Motor neuron (in vitro differentiated cells): Measurements from ENCODE around the gene TIMM22. TPM values are rescaled to one million over a fixed set of nuclear protein-coding genes. Genes with fewer than 3 reads are reported as not detected.
"Not testable (repeated sequence)": the region's sequence is repeated elsewhere in the genome, so short reads cannot be mapped to it uniquely, and the experiment has no call there.

Experiments
- ATAC-seq, 8 experiments: fragments of 200-7000 bp; cut with Tn5 transposase; replicated peaks in 6 of 8; 2 replicates each; pipeline ENCODE4 v1.8.0; 2021; ENCODE audit warnings: mild to moderate bottlenecking in 8 of 8, moderate library complexity in 8 of 8
- H3K27ac ChIP-seq, 2 donors: fragments of 250-450 bp; sonication (Bioruptor Pico); 2 replicates each; pipeline ENCODE4 v1.9.0; 2021; ENCODE audit warnings: antibody characterized with exemption in 2 of 2, mild to moderate bottlenecking in 2 of 2, moderate library complexity in 1 of 2
- H3K4me1 ChIP-seq, 2 donors: fragments of 250-450 bp; sonication (Bioruptor Pico); replicated peaks in 1 of 2; 2 replicates each; pipeline ENCODE4 v1.6.1; 2021; ENCODE audit warnings: antibody characterized with exemption in 2 of 2, mild to moderate bottlenecking in 2 of 2, moderate library complexity in 1 of 2
- H3K4me3 ChIP-seq, 5 donors: fragments of 250-450 bp; sonication (Bioruptor Pico); 2 replicates each; pipeline ENCODE4 v1.9.0; 2021; ENCODE audit warnings: antibody characterized with exemption in 5 of 5, mild to moderate bottlenecking in 5 of 5, moderate library complexity in 4 of 5
- WGBS, 10 experiments: fragments of 450-650 bp; shearing (Covaris generic); methylation state at CpG; one replicate each; pipeline ENCODE4 v1.0.0; 2022; 5-methylcytosine and 5-hydroxymethylcytosine counted together
- in situ Hi-C, 9 experiments: fragments of 400-800 bp; cut with MboI; loops; one replicate each; pipeline ENCODE4 v1.15.0; 2021; ENCODE audit warnings: low sequenced_read_pairs in 9 of 9, low pct_unique_long_range_greater_than_20kb in 2 of 9; ENCODE audit not compliant: unreplicated experiment in 9 of 9
- total RNA-seq, 8 experiments: library from RNA; unstranded; fragments of 300-600 nt; gene quantifications; 2 replicates each; pipeline versions ENCODE4 v1.2.3 to v1.2.4, GENCODE V29; 2022

TIMM22 gene
- total RNA-seq, 8 experiments from 2014 or later = 8.2 to 19.8 (median 14.2) TPM

DNA sequence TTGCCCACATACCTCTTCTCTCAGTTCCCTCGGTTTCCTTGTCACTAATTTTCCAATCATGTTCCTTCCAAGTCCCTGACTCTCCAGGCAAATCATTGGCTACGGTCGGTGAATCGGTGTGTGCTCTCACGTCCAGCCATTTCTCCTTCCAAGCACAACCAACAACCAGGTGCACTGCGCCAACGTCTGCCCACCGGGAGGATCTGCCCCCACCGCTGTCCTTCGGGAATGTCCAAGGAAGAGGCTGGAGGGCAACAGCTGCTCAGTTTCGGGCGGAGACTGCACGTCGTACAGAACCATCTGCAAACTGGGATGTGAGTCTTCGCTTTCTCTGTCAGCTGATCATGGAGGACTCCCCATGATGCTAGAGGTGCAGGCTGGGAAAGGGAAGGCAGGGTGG lies 9.0 kb upstream of the TIMM22 start:
- in situ Hi-C loops = loop anchor here in 8 of 9 experiments (10.0 to 25.0 kb wide), 2 partner anchors 193 to 201 kb away; partner anchors contain the start of genes GLOD4 (in 1 of the 8) and MRM3 (in 1 of the 8)
- H3K4me3 ChIP-seq = no peak overlapping the region
- no peak for ATAC-seq
- H3K27ac ChIP-seq = no peak overlapping the region
- 74 to 97% (median 87%) methylated on average over 4 to 9 of the region's 15 CpGs; no CpG with 5 or more reads in 6 of the 10 experiments for WGBS, 10 experiments
- no peaks in the 10 kb centered on the region for H3K4me1 ChIP-seq

DNA sequence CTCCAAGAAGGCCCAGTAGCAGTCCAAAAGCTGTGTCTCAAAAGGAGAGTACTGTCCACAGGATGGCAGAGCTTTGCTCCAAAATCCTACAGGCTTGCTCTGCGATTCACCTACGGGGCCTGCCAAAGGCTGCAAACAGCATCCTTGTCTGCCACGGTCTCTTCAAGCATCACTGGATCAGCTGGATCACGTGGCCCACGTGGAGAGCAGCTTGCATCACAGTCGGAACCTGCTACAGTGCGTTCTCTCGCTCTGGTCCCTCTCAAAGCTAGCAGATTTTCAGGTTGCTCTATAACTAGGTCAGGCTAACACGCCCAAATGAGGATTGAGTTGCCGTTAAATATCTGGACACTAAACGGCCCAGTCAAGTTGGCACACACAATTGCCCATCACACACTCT lies 8.4 kb upstream of the TIMM22 start:
- H3K4me1 ChIP-seq = no peaks in the 10 kb centered on the region
- no peak for ATAC-seq
- 20 to 96% (median 86%) methylated on average over 1 to 11 of the region's 11 CpGs; no CpG with 5 or more reads in 2 of the 10 experiments for WGBS, 10 experiments
- in situ Hi-C loops = loop anchor here in 8 of 9 experiments (10.0 to 25.0 kb wide), 2 partner anchors 194 to 201 kb away; partner anchors contain the start of genes GLOD4 (in 1 of the 8) and MRM3 (in 1 of the 8)
- no peak overlapping the region for H3K4me3 ChIP-seq
- H3K27ac ChIP-seq = no peak overlapping the region

DNA sequence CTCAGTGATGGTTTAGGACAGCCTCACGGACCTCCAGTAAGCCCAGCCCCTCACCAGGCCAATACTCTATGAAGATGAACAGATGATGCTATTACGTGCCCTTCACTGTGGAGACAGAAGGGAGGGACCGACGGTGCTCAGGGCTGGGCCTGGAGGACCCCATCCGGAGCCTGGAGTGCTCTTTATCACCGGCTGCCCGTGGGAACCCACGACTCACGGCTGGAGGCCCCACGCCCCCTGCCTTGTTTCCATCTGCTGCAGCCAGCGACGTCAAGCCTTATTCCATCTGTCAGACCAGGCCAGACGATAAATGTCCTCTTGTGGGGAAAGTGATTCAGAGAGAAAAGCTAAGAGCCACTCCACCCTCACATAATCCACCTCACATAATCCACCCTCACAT lies 4.0 kb upstream of the TIMM22 start:
- Histone ChIP-seq H3K4me1 (peaks cover 3 to 5% of the 10 kb centered on the region in 2 donors), H3K4me3 (no peak overlapping the region), H3K27ac (no peak overlapping the region)
- ATAC-seq = no peak
- WGBS, 10 experiments = 20 to 80% (median 43%) methylated on average over 1 to 7 of the region's 13 CpGs; no CpG with 5 or more reads in 6 of the 10 experiments
- in situ Hi-C loops = loop anchor here in 1 of 9 experiments (25.0 kb wide), 1 partner anchor 206 kb away; the partner anchor contains the start of genes GLOD4 and MRM3

DNA sequence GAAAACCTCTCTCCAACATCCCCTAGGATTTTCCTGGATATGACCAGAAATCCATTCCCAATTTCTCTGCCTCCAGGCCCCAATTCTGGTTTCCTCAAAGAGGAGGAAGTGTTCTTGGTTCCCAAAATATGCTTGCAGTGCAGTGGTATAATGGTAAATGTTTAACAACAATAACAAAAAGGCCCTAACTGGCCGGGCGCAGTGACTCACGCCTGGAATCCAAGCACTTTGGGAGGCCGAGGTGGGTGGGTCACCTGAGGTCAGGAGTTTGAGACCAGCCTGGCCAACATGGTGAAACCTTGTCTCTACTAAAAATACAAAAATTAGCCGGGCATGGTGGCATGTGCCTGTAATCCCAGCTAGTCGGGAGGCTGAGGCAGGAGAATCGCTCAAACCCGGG lies 1.6 kb upstream of the TIMM22 start:
- H3K4me3 ChIP-seq, ATAC-seq, H3K4me1 ChIP-seq, H3K27ac ChIP-seq: not testable (repeated sequence)
- in situ Hi-C loops = loop anchor here in 1 of 9 experiments (25.0 kb wide), 1 partner anchor 208 kb away; the partner anchor contains the start of genes GLOD4 and MRM3
- 40 to 100% (median 65%) methylated on average over 1 to 6 of the region's 8 CpGs; no CpG with 5 or more reads in 2 of the 10 experiments for WGBS, 10 experiments

DNA sequence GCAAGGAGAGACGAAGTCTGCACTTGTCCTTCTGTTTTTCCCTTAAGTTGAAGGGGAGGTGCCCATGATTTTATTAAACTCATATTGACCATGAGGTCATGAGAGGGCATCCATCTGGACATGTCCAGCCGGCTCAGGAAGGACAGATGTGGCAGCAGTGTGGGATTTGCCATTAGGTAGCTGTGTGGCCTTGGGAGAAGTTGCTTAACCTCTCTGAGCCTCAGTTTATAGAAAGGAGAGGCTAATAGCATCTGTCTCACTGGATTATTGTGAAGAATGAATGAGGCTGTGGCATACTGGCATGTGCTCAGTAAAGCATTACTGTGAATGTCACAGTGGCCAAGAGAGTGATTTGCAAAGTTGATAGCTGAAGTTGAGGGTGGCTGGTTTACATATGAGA lies 1.2 kb downstream of the TIMM22 start:
- 0 to 86% (median 62%) methylated on average over 1 of the region's 2 CpGs; no CpG with 5 or more reads in 2 of the 10 experiments for WGBS, 10 experiments
- peak overlapping the region in 2 of 5 donors; percentile 81 to 92 for H3K4me3 ChIP-seq
- in situ Hi-C loops = loop anchor here in 1 of 9 experiments (25.0 kb wide), 1 partner anchor 211 kb away; the partner anchor contains the start of genes GLOD4 and MRM3
- no peak for ATAC-seq
- no peak overlapping the region for H3K27ac ChIP-seq
- peaks cover 5 to 9% of the 10 kb centered on the region in 2 donors for H3K4me1 ChIP-seq

DNA sequence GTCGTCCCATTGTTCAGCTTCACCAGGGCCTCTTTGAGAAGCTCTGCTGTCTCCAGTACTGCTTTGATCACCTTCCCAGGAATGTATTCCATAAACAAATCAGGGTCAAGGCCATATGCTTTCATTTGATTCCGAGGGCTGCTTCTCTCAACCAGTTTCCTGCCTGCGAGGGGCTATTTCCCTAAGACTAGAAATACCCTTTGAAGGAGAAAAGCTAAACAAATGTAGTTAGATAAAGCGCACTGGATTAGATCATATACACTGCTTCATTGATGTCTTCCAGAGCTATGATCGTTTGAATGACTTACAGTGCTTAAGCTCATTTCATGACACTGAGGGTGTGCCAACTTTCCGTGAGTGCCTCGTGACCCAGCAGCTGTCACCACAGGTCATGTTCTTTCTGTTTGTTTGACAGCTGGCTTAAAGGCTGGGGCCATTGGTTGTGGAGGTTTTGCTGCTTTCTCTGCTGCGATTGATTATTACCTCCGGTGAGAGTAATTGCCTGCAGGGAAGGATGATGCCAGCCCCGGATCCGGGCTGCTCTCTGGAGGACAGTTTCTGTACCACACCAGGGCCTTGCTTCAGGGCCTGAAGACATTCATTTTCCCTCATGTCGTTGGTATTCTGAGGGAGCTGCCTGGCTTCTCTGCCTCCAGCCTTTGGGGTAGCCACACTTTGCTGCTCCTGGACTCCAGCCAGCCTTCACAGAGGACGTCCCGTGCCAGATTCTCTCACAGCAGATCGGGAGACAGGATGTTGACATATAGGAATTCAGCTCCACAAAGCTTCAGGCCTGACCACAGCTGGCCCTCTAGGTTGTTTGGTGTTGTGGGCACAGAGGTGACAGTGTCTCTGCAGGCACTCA lies 3.9 kb downstream of the TIMM22 start:
- WGBS, 10 experiments = 59 to 100% (median 92%) methylated on average over 1 to 15 of the region's 15 CpGs; no CpG with 5 or more reads in 2 of the 10 experiments
- Histone ChIP-seq H3K4me3 (no peak overlapping the region), H3K27ac (no peak overlapping the region), H3K4me1 (peaks cover 5 to 9% of the 10 kb centered on the region in 2 donors)
- ATAC-seq = no peak
- in situ Hi-C loops = no loop called here

DNA sequence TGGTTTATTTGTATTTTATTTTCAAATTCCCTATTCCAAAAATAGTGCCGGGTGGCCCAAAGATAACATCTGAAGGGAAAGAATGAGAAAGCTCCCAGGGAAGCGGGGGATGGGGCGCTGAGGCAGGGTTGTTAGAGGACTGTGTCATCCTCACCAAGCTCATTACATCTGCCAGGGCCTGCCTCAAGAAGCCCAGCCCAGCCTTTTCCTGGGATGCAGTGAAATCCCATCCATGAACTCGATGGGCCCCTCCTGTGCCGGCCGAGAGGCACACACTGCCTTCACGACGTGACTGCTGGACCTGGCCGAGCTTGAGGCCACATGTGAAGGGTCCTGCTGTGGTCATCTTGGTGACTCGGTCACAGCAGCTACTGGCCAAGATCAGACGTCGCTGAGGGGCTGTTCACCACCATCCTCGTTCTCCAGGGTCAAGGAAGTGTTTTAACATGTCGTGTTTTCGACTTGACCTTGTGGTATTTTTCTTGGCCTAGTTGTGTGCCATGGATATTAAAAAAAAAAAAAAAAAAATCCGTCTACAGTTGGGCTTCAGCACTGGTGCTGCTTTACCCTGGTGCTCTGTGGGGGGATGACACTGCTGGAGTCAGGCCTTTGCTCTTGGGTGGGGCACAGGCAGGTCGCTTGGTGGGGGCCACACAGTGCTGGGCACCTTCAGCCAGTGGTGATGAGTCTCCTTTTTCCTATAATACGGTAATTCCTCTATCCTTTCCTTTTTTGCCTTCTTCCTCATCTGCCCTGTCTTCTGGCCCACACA lies 4.9 kb downstream of the TIMM22 start:
- H3K4me1 ChIP-seq = peaks cover 5 to 9% of the 10 kb centered on the region in 2 donors
- 63 to 100% (median 78%) methylated on average over 1 to 17 of the region's 18 CpGs for WGBS, 10 experiments
- no peak overlapping the region for H3K4me3 ChIP-seq
- in situ Hi-C loops = no loop called here
- H3K27ac ChIP-seq = no peak overlapping the region
- ATAC-seq = no peak

DNA sequence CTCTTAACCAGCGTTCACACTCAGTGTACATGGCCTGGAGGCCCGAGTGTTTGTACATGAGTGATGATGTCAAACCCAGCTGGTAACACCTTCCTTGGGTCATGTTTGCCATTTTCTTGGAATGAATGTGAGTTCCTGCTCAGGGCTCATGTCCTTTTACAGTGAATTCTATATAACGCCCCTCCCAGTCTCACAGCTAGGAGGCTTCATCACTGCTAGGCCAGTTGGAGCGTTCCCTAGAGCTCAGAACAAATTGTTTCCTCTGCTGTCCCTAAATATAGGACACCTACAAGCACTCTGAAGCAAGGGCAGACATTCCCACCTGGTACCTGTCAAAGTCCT lies 5.5 kb downstream of the TIMM22 start:
- Histone ChIP-seq H3K4me3 (no peak overlapping the region), H3K27ac (no peak overlapping the region), H3K4me1 (peaks cover 5 to 9% of the 10 kb centered on the region in 2 donors)
- in situ Hi-C loops = no loop called here
- ATAC-seq = no peak
- WGBS, 10 experiments = 83 to 100% (median 96%) methylated on average over 1 to 4 of the region's 4 CpGs; no CpG with 5 or more reads in 2 of the 10 experiments

DNA sequence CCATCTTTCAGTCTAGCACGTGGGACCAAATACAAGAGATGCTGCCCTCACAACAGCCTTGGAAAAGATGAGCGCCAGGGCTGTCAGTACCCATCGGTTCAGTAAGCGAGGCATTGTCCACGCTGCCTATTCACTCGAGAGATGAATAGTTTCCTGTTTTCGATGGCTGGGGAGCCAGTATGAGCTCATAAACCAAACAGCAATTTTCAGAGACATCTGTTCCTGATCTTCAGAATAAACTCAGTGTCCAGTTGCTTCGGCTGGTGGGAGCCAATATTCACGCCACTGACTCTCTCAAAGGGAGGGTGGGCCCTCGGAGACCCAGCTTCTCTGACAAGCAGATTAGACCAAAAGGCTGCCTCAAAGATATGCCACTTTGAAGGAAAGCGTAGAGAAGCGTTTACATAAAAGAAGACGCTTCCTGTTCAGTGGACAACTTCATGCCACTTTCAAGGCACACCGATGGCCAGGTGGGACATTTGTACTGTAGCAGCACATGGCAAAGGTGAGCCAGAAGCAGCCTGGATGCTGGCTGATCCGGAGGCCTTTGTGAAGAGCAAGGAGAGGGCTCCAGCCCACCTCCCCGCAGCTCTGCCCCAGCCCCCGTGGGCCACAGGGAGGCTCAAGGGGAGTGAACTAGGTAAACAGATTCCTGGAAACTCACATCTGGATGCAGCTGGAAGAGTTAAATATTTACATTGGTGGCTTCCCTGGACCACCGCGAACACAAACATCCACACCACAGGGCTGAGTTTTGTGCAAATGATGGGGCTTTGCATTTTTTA lies 6.0 kb downstream of the TIMM22 start:
- peak in 2 of 8 experiments; percentile 7 to 20 for ATAC-seq

DNA sequence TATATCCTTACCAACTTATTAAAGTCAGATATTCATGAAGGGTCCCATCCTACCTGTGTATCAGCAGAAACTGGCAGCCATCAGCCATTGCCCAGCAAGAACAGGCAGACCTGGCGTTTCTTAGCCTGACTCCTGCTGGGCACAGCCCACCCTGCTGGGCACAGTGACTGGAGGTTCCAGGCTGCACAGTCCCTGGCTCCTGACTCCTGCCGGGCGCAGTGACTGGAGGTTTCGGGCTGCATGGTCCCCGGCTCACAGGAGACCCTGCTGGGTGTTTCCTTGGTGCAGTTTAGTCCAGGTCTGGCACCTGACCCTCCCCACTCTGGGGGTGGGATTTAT lies 6.7 kb downstream of the TIMM22 start:
- Histone ChIP-seq H3K4me3 (no peak overlapping the region), H3K27ac (no peak overlapping the region), H3K4me1 (no peaks in the 10 kb centered on the region)
- peak in 1 of 8 experiments; percentile 20 for ATAC-seq
- 60 to 100% (median 87%) methylated on average over 1 to 4 of the region's 5 CpGs; no CpG with 5 or more reads in 4 of the 10 experiments for WGBS, 10 experiments
- in situ Hi-C loops = no loop called here

More for the DNA sequence above, 6.0 kb downstream of the TIMM22 start:
- in situ Hi-C loops = no loop called here
- Histone ChIP-seq H3K4me1 (peaks cover 2 to 4% of the 10 kb centered on the region in 2 donors), H3K27ac (no peak overlapping the region), H3K4me3 (no peak overlapping the region)
- 42 to 100% (median 81%) methylated on average over 1 to 13 of the region's 19 CpGs; no CpG with 5 or more reads in 3 of the 10 experiments for WGBS, 10 experiments

DNA sequence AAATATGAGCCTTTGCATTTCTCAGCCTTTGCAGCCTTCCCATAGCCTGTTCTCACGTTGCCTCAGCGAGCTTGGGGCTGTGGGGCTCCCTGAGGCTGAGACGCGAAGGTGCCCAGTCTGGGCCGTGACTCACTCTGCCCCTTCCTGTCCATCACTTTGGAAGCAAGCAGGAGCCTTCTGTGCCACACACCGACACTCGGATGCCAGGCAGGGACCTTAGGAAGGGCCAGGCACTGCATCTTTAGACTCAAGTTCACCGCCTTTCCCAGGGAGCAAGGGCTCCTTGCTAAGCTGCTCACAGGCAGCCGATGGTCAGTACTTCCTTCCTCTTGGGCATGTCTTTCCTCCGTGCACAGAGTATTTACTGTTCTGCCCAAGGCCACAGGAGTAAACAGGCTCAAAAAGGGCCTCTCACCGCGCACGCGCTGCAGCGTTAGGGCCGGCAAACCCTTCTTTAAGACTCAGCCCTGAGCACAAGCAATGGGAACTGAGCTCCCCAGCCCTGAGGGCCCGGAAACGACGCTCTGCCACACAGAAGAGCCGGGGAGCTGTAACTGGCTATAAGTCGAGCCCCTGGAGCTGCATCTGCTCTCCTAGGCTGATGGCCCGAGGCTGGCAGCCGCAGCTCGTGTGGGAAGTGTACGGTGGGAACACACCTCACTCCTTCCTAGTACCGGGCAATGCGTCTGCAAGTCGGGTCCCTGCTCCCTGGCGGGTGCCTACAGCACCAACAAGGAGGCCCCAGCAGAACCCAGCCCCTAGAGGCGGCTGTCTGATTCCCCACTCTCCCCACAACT lies 7.2 kb downstream of the TIMM22 start:
- in situ Hi-C loops = no loop called here
- peak in 1 of 8 experiments; percentile 5 for ATAC-seq
- Histone ChIP-seq H3K27ac (no peak overlapping the region), H3K4me1 (no peaks in the 10 kb centered on the region), H3K4me3 (no peak overlapping the region)
- WGBS, 10 experiments = 86 to 100% (median 90%) methylated on average over 2 to 24 of the region's 30 CpGs; no CpG with 5 or more reads in 5 of the 10 experiments
